GM12892 (cell line): ENCODE measurements around the gene C1QA.

Source experiments
- POLR2A ChIP-seq: IDR thresholded peaks from 2 replicates; pipeline ENCODE4 v1.6.1; 2011; ENCODE audit warnings: low read depth, low read length, control low read depth
- POLR2AphosphoS5 ChIP-seq: IDR thresholded peaks from 2 replicates; pipeline ENCODE4 v1.6.1; 2011; ENCODE audit warnings: low read depth, low read length, control low read depth
- TAF1 ChIP-seq: IDR thresholded peaks from 2 replicates; pipeline ENCODE4 v1.6.1; 2011; ENCODE audit warnings: low read depth, mild to moderate bottlenecking, control low read depth, low read length, borderline replicate concordance

DNA sequence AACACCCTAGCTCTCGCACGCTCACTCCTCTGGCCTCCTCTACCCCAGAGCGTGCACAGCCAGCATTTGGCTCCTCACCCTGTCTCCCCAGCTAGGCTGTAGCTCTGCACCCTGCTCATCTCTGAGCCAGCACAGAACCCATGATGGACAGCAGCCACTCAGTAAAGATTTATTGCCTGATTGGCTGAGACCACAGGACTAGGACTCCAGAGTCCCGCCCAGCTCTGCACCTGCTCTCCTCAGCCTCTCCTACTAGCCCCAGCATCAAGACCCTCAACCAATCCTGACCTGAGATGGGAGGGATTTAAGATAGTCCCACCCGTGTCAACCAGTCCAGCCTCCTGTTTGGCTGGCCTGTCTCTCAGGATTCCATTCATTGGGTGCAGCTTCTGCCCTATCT is 25.9 kb downstream of the C1QA start:
- TF ChIP-seq POLR2A = no peak
- TF ChIP-seq POLR2AphosphoS5 = no peak
- no peak for TF ChIP-seq TAF1
